AG10803 (cell line): Measurements from ENCODE around the gene DNMBP.
A peak's percentile ranks its signal among the peaks of the same experiment; 100 is the strongest.

Source experiments
- DNase-seq: peaks from one replicate; pipeline ENCODE4 v3.0.0; 2010; ENCODE audit warnings: low read depth
- H3K4me3 ChIP-seq: 2 replicates; pipeline ENCODE4 v1.5.1; 2011; ENCODE audit warnings: mild to moderate bottlenecking, low read length, control low read depth
- CTCF ChIP-seq: conservative IDR thresholded peaks from 2 replicates; pipeline ENCODE4 v1.5.1; 2011; ENCODE audit warnings: mild to moderate bottlenecking, low read length, control low read depth, inconsistent platforms

DNMBP gene

GRCh38 chr10:100009793-100010676 is at the start of gene DNMBP:
DNMBP (minus strand) TSS chr10:100009947; CDS start chr10:99972124, 37,823 bp downstream.
- peak within 1 kb of the TSS; percentile 93 for H3K4me3 ChIP-seq
- TF ChIP-seq CTCF, result peak; percentile 16; the same call in 1 of the 2 replicates
- DNase-seq, result peak; percentile 78

GRCh38 chr10:100057948-100058347 is 48.2 kb upstream of the DNMBP start:
- no peak overlapping the region for H3K4me3 ChIP-seq
- DNase-seq, result no peak
- no peak for TF ChIP-seq CTCF

GRCh38 chr10:100053686-100054460 is 44.1 kb upstream of the DNMBP start:
- DNase-seq, result no peak
- H3K4me3 ChIP-seq, result no peak overlapping the region

GRCh38 chr10:100046021-100046486 is 36.3 kb upstream of the DNMBP start:
- DNase-seq, result peak; percentile 78
- TF ChIP-seq CTCF, result peak; percentile 97
- H3K4me3 ChIP-seq, result no peak overlapping the region

More at GRCh38 chr10:100053686-100054460, 44.1 kb upstream of the DNMBP start:
- TF ChIP-seq CTCF, result no peak

GRCh38 chr10:100045592-100045991 is 35.8 kb upstream of the DNMBP start:
- DNase-seq, result no peak
- no peak overlapping the region for H3K4me3 ChIP-seq
- TF ChIP-seq CTCF, result no peak

- H3K4me3 ChIP-seq, result no peak overlapping the region
- DNase-seq, result peak; percentile 70
- no peak for TF ChIP-seq CTCF
These were observed 34.0 kb upstream of the DNMBP start for GRCh38 chr10:100043796-100044195.
